ENCODE data around the gene WWC1.

Gene WWC1

DNA sequence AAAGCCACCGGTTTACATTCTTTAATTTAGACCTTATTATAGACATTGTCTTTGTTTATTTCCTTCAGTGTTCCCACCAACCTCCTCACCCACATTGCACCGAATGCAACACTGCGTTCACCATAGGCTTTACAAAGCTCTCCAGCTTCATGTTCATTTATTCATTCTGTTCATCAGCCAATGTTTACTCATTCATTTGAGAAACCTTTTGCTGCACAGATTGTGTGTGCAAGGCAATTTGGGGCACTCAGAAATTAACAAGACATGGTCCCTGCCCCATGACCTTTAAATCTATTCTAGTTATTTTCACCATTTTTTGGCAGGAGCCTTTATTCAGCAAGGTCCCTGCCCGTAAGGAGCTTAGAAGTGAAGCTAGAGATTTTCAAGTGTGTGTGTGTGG, 124.0 kb downstream of the WWC1 start:
- no peaks in the 10 kb centered on the region for H3K9me3 ChIP-seq (ENCODE audit: control insufficient read depth, insufficient read depth, low read depth, low read length)
- peaks cover 35% of the 10 kb centered on the region; the same call in 1 of the 2 replicates for H3K36me3 ChIP-seq (ENCODE audit: control insufficient read depth, insufficient read depth, low read length)
- H3K9ac ChIP-seq (ENCODE audit: low read length), result no peak overlapping the region
- no peak overlapping the region for H3K27ac ChIP-seq (ENCODE audit: low read depth, low read length)
- H3K4me1 ChIP-seq (ENCODE audit: control insufficient read depth, insufficient read depth, low read length), result no peaks in the 10 kb centered on the region
- H3K4me3 ChIP-seq (ENCODE audit: low read depth, low read length), result no peak overlapping the region
- no peaks in the 10 kb centered on the region for H3K27me3 ChIP-seq (ENCODE audit: control insufficient read depth, insufficient read depth, low read length)

GRCh38 chr5:168415971-168416370, 124.5 kb downstream of the WWC1 start:
- Histone ChIP-seq H3K9me3 (ENCODE audit: control insufficient read depth, insufficient read depth, low read depth, low read length) (no peaks in the 10 kb centered on the region), H3K27me3 (ENCODE audit: control insufficient read depth, insufficient read depth, low read length) (no peaks in the 10 kb centered on the region), H3K36me3 (ENCODE audit: control insufficient read depth, insufficient read depth, low read length) (peaks cover 35% of the 10 kb centered on the region; the same call in 1 of the 2 replicates), H3K4me3 (ENCODE audit: low read depth, low read length) (no peak overlapping the region), H3K4me1 (ENCODE audit: control insufficient read depth, insufficient read depth, low read length) (no peaks in the 10 kb centered on the region), H3K27ac (ENCODE audit: low read depth, low read length) (no peak overlapping the region), H3K9ac (ENCODE audit: low read length) (no peak overlapping the region)

DNA sequence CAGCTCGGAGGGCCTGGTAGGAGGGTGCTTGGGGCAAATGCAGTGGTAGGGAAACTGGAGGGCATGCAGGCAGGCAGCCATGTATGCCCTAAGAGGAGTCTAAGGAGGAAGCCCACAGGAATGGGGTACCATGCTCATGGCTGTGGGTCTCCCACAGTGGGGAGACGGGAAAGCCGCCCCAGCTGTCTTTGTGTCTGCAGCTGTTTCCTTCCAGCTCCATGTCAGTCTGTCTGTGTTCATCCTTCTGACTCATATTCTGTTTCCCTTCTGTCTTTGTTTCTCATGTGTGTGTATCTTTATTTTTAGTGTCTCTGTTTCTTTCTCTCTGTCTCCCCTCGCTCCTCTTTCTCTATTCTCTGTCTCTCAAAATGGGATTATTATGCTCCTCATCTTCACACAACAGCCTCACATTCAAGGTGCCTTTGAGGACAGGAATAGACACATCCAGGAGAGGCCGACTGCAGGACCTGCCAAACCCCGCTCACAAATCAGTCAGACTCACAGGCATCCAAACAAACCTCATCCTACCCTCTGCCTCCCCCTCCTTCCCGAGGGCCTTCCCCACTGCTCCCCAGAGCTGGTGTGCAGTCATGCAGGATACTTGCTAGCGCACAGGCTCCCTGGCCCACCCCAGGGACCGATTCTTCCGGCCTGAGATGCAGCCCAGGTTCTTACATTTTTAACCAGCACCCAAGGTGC, 126.4 kb downstream of the WWC1 start:
- H3K9me3 ChIP-seq (ENCODE audit: control insufficient read depth, insufficient read depth, low read depth, low read length), result no peaks in the 10 kb centered on the region
- no peak overlapping the region for H3K9ac ChIP-seq (ENCODE audit: low read length)
- no peak overlapping the region for H3K4me3 ChIP-seq (ENCODE audit: low read depth, low read length)
- no peaks in the 10 kb centered on the region for H3K27me3 ChIP-seq (ENCODE audit: control insufficient read depth, insufficient read depth, low read length)
- no peaks in the 10 kb centered on the region for H3K4me1 ChIP-seq (ENCODE audit: control insufficient read depth, insufficient read depth, low read length)
- no peak overlapping the region for H3K27ac ChIP-seq (ENCODE audit: low read depth, low read length)
- H3K36me3 ChIP-seq (ENCODE audit: control insufficient read depth, insufficient read depth, low read length), result peaks cover 19% of the 10 kb centered on the region; the same call in 1 of the 2 replicates

GRCh38 chr5:168420461-168420860, 129.0 kb downstream of the WWC1 start:
- H3K36me3 ChIP-seq (ENCODE audit: control insufficient read depth, insufficient read depth, low read length), result peaks cover 19% of the 10 kb centered on the region; the same call in 1 of the 2 replicates
- no peaks in the 10 kb centered on the region for H3K27me3 ChIP-seq (ENCODE audit: control insufficient read depth, insufficient read depth, low read length)
- no peak overlapping the region for H3K27ac ChIP-seq (ENCODE audit: low read depth, low read length)
- H3K9ac ChIP-seq (ENCODE audit: low read length), result no peak overlapping the region
- H3K4me3 ChIP-seq (ENCODE audit: low read depth, low read length), result no peak overlapping the region
- no peaks in the 10 kb centered on the region for H3K9me3 ChIP-seq (ENCODE audit: control insufficient read depth, insufficient read depth, low read depth, low read length)
- H3K4me1 ChIP-seq (ENCODE audit: control insufficient read depth, insufficient read depth, low read length), result no peaks in the 10 kb centered on the region

- Histone ChIP-seq H3K9ac (ENCODE audit: low read length) (no peak overlapping the region), H3K4me1 (ENCODE audit: control insufficient read depth, insufficient read depth, low read length) (no peaks in the 10 kb centered on the region), H3K36me3 (ENCODE audit: control insufficient read depth, insufficient read depth, low read length) (peaks cover 11% of the 10 kb centered on the region; the same call in 1 of the 2 replicates), H3K27ac (ENCODE audit: low read depth, low read length) (no peak overlapping the region), H3K27me3 (ENCODE audit: control insufficient read depth, insufficient read depth, low read length) (no peaks in the 10 kb centered on the region), H3K4me3 (ENCODE audit: low read depth, low read length) (no peak overlapping the region), H3K9me3 (ENCODE audit: control insufficient read depth, insufficient read depth, low read depth, low read length) (no peaks in the 10 kb centered on the region)
These were observed 131.0 kb downstream of the WWC1 start for GRCh38 chr5:168422431-168422830.

DNA sequence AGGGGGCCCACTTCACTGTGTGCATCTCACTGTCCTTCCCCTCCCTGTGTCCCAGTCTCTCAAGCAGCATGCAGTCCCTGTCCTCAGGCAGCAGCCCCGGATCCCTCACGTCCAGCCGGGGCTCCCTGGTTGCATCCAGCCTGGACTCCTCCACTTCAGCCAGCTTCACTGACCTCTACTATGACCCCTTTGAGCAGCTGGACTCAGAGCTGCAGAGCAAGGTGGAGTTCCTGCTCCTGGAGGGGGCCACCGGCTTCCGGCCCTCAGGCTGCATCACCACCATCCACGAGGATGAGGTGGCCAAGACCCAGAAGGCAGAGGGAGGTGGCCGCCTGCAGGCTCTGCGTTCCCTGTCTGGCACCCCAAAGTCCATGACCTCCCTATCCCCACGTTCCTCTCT, 132.0 kb downstream of the WWC1 start:
- Histone ChIP-seq H3K9ac (ENCODE audit: low read length) (no peak overlapping the region), H3K9me3 (ENCODE audit: control insufficient read depth, insufficient read depth, low read depth, low read length) (no peaks in the 10 kb centered on the region), H3K36me3 (ENCODE audit: control insufficient read depth, insufficient read depth, low read length) (peaks cover 12% of the 10 kb centered on the region; the same call in 1 of the 2 replicates), H3K4me3 (ENCODE audit: low read depth, low read length) (no peak overlapping the region), H3K27ac (ENCODE audit: low read depth, low read length) (no peak overlapping the region), H3K4me1 (ENCODE audit: control insufficient read depth, insufficient read depth, low read length) (no peaks in the 10 kb centered on the region), H3K27me3 (ENCODE audit: control insufficient read depth, insufficient read depth, low read length) (no peaks in the 10 kb centered on the region)

- no peaks in the 10 kb centered on the region for H3K27me3 ChIP-seq (ENCODE audit: control insufficient read depth, insufficient read depth, low read length)
- no peak overlapping the region for H3K4me3 ChIP-seq (ENCODE audit: low read depth, low read length)
- no peaks in the 10 kb centered on the region for H3K4me1 ChIP-seq (ENCODE audit: control insufficient read depth, insufficient read depth, low read length)
- no peaks in the 10 kb centered on the region for H3K9me3 ChIP-seq (ENCODE audit: control insufficient read depth, insufficient read depth, low read depth, low read length)
- H3K36me3 ChIP-seq (ENCODE audit: control insufficient read depth, insufficient read depth, low read length), result peaks cover 17% of the 10 kb centered on the region
- H3K9ac ChIP-seq (ENCODE audit: low read length), result no peak overlapping the region
- no peak overlapping the region for H3K27ac ChIP-seq (ENCODE audit: low read depth, low read length)
These were observed 132.5 kb downstream of the WWC1 start for GRCh38 chr5:168423971-168424370.

- Histone ChIP-seq H3K27me3 (ENCODE audit: control insufficient read depth, insufficient read depth, low read length) (no peaks in the 10 kb centered on the region), H3K4me1 (ENCODE audit: control insufficient read depth, insufficient read depth, low read length) (no peaks in the 10 kb centered on the region), H3K27ac (ENCODE audit: low read depth, low read length) (no peak overlapping the region), H3K9me3 (ENCODE audit: control insufficient read depth, insufficient read depth, low read depth, low read length) (no peaks in the 10 kb centered on the region), H3K9ac (ENCODE audit: low read length) (no peak overlapping the region), H3K4me3 (ENCODE audit: low read depth, low read length) (no peak overlapping the region), H3K36me3 (ENCODE audit: control insufficient read depth, insufficient read depth, low read length) (peaks cover 19% of the 10 kb centered on the region)
These were observed 133.3 kb downstream of the WWC1 start for GRCh38 chr5:168424594-168425323.

DNA sequence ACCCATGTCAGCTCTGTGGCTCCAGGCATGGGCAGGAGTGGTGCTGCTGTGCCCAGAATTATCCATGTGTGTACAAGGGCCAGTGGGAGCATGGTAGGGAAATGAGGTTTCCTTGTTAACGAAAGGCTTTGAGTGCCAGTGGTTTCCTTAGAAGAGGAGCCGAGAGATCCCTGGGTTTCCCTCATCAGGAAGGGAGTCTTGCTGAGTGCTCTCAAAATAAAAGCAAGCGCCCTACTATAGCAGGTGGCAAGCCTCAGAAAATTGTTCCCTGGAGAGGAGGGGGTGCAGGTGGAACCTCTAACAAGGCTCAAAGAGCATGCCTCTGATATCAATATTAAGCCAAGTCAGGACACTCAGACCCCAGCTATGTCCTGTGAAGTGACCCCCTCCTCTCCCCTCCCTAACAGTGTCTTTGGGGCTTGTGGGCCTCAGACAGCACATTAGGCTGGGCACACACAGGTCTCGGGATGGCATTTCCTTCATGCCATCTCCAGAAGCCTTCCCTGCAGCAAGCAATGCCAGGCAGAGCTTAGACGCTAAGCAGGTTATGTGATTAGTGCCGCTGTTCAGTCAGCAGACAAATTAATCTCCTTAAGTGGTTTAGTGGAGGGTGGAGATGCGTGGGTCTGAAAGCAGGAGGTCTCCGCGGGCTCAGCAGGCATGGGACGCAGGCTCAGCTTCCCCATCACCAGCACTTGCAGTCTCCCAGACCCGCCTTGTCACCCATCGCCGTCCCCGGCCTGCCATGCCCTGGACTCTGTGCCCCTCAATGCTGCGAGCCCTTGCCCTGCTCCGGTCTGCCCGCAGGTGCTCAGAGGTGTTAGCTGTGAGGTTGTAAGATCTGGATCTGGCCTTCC, 134.8 kb downstream of the WWC1 start:
- no peaks in the 10 kb centered on the region for H3K9me3 ChIP-seq (ENCODE audit: control insufficient read depth, insufficient read depth, low read depth, low read length)
- peaks cover 33% of the 10 kb centered on the region for H3K36me3 ChIP-seq (ENCODE audit: control insufficient read depth, insufficient read depth, low read length)
- no peak overlapping the region for H3K27ac ChIP-seq (ENCODE audit: low read depth, low read length)
- H3K4me3 ChIP-seq (ENCODE audit: low read depth, low read length), result no peak overlapping the region
- H3K9ac ChIP-seq (ENCODE audit: low read length), result no peak overlapping the region
- no peaks in the 10 kb centered on the region for H3K4me1 ChIP-seq (ENCODE audit: control insufficient read depth, insufficient read depth, low read length)
- no peaks in the 10 kb centered on the region for H3K27me3 ChIP-seq (ENCODE audit: control insufficient read depth, insufficient read depth, low read length)

- H3K36me3 ChIP-seq (ENCODE audit: control insufficient read depth, insufficient read depth, low read length), result peaks cover 39% of the 10 kb centered on the region
- H3K9ac ChIP-seq (ENCODE audit: low read length), result no peak overlapping the region
- H3K4me3 ChIP-seq (ENCODE audit: low read depth, low read length), result no peak overlapping the region
- no peaks in the 10 kb centered on the region for H3K27me3 ChIP-seq (ENCODE audit: control insufficient read depth, insufficient read depth, low read length)
- H3K9me3 ChIP-seq (ENCODE audit: control insufficient read depth, insufficient read depth, low read depth, low read length), result no peaks in the 10 kb centered on the region
- H3K27ac ChIP-seq (ENCODE audit: low read depth, low read length), result no peak overlapping the region
- H3K4me1 ChIP-seq (ENCODE audit: control insufficient read depth, insufficient read depth, low read length), result no peaks in the 10 kb centered on the region
These were observed 135.4 kb downstream of the WWC1 start for GRCh38 chr5:168426864-168427172.

DNA sequence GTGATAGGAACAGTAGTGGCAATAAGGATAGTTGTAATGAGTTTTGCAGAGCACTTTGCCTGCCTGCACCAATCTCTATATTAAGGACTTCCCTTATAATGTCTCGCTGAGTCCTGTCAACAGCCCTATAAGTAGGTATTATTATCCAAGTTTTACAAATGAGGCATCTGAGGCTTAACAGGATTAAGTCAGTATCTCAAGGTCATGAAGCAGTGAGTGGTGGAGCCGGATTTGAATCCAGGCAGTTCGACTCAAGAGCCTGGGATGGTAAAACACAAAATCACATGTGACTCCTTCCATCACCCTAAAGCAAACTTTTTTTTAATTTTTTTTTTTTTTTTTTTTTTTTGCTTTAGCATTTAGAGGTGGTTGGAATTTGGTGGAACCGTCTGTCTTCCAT, 135.8 kb downstream of the WWC1 start:
- Histone ChIP-seq H3K27me3 (ENCODE audit: control insufficient read depth, insufficient read depth, low read length) (no peaks in the 10 kb centered on the region), H3K4me1 (ENCODE audit: control insufficient read depth, insufficient read depth, low read length) (no peaks in the 10 kb centered on the region), H3K36me3 (ENCODE audit: control insufficient read depth, insufficient read depth, low read length) (peaks cover 43% of the 10 kb centered on the region), H3K9me3 (ENCODE audit: control insufficient read depth, insufficient read depth, low read depth, low read length) (no peaks in the 10 kb centered on the region), H3K27ac (ENCODE audit: low read depth, low read length) (no peak overlapping the region), H3K4me3 (ENCODE audit: low read depth, low read length) (no peak overlapping the region), H3K9ac (ENCODE audit: low read length) (no peak overlapping the region)
